ENCODE results near the gene SLCO2A1.

SLCO2A1 gene

GRCh38 chr3:133945381-133946095 lies 84.2 kb downstream of the SLCO2A1 start:
- no peak for DNase-seq

- no peak for DNase-seq
Measured at GRCh38 chr3:133944641-133945380, 84.9 kb downstream of the SLCO2A1 start.

- DNase-seq: no peak
Measured at GRCh38 chr3:133944181-133944580, 85.5 kb downstream of the SLCO2A1 start.

GRCh38 chr3:133943639-133944141 lies 86.0 kb downstream of the SLCO2A1 start:
- DNase-seq: no peak

GRCh38 chr3:133943031-133943535 lies 86.6 kb downstream of the SLCO2A1 start:
- no peak for DNase-seq

GRCh38 chr3:133941415-133941821 lies 88.3 kb downstream of the SLCO2A1 start:
- DNase-seq: no peak

- no peak for DNase-seq
Measured at GRCh38 chr3:133940536-133940935, 89.2 kb downstream of the SLCO2A1 start.

GRCh38 chr3:133939463-133939835 lies 90.3 kb downstream of the SLCO2A1 start:
- no peak for DNase-seq

GRCh38 chr3:133938770-133939462 lies 90.8 kb downstream of the SLCO2A1 start:
- no peak for DNase-seq

GRCh38 chr3:133937756-133938601 lies 91.7 kb downstream of the SLCO2A1 start:
- no peak for DNase-seq

GRCh38 chr3:133937061-133937686 lies 92.6 kb downstream of the SLCO2A1 start:
- DNase-seq: no peak

GRCh38 chr3:133935843-133936769 lies 93.6 kb downstream of the SLCO2A1 start:
- no peak for DNase-seq

GRCh38 chr3:133934996-133935842 lies 94.5 kb downstream of the SLCO2A1 start:
- no peak for DNase-seq

GRCh38 chr3:133934073-133934970 lies 95.4 kb downstream of the SLCO2A1 start:
- no peak for DNase-seq

- DNase-seq: no peak
Measured at GRCh38 chr3:133933097-133934024, 96.4 kb downstream of the SLCO2A1 start.

GRCh38 chr3:133932009-133932408 lies 97.7 kb downstream of the SLCO2A1 start:
- DNase-seq: no peak

GRCh38 chr3:133931084-133931483 lies 98.6 kb downstream of the SLCO2A1 start:
- no peak for DNase-seq

All from stimulated activated naive CD4-positive, alpha-beta T cell (primary cell).